GM19467 (cell line): ENCODE measurements around the gene DHX35.
"Not testable (repeated sequence)": the region's sequence is repeated elsewhere in the genome, so short reads cannot be mapped to it uniquely, and the experiment has no call there.

ENCODE experiments used
- ATAC-seq: cut with Tn5 transposase; IDR thresholded peaks from one replicate; pipeline ENCODE4 v1.9.1; 2021; ENCODE audit warnings: mild to moderate bottlenecking, moderate library complexity; ENCODE audit not compliant: unreplicated experiment

DHX35 gene

GRCh38 chr20:38975539-38976120 lies 13.5 kb downstream of the DHX35 start:
- ATAC-seq: no peak

GRCh38 chr20:38979434-38979833 lies 17.3 kb downstream of the DHX35 start:
- no peak for ATAC-seq

GRCh38 chr20:38979842-38980241 lies 17.7 kb downstream of the DHX35 start:
- ATAC-seq: no peak

GRCh38 chr20:38982291-38982690 lies 20.1 kb downstream of the DHX35 start:
- no peak for ATAC-seq

GRCh38 chr20:38985060-38985459 lies 22.9 kb downstream of the DHX35 start:
- ATAC-seq: no peak

GRCh38 chr20:38985603-38986170 lies 23.5 kb downstream of the DHX35 start:
- ATAC-seq: no peak

GRCh38 chr20:38986663-38987062 lies 24.5 kb downstream of the DHX35 start:
- no peak for ATAC-seq

GRCh38 chr20:38987777-38988176 lies 25.6 kb downstream of the DHX35 start:
- no peak for ATAC-seq

GRCh38 chr20:38990728-38991127 lies 28.6 kb downstream of the DHX35 start:
- no peak for ATAC-seq

- no peak for ATAC-seq
These were observed 29.9 kb downstream of the DHX35 start for GRCh38 chr20:38991814-38992704.

- no peak for ATAC-seq
These were observed 33.4 kb downstream of the DHX35 start for GRCh38 chr20:38995536-38996044.

- not testable (repeated sequence) for ATAC-seq
These were observed 34.7 kb downstream of the DHX35 start for GRCh38 chr20:38996866-38997265.

GRCh38 chr20:38997622-38998021 lies 35.5 kb downstream of the DHX35 start:
- no peak for ATAC-seq

- no peak for ATAC-seq
These were observed 37.1 kb downstream of the DHX35 start for GRCh38 chr20:38999217-38999616.

GRCh38 chr20:38999965-39000910 lies 38.1 kb downstream of the DHX35 start:
- ATAC-seq: no peak

GRCh38 chr20:39004508-39004907 lies 42.4 kb downstream of the DHX35 start:
- ATAC-seq: no peak

GRCh38 chr20:39009348-39009747 lies 47.2 kb downstream of the DHX35 start:
- no peak for ATAC-seq

GRCh38 chr20:39010496-39010895 lies 48.4 kb downstream of the DHX35 start:
- ATAC-seq: no peak

GRCh38 chr20:39013662-39014109 lies 51.5 kb downstream of the DHX35 start:
- ATAC-seq: no peak

GRCh38 chr20:39016041-39016440 lies 53.9 kb downstream of the DHX35 start:
- ATAC-seq: no peak

- ATAC-seq: no peak
These were observed 54.4 kb downstream of the DHX35 start for GRCh38 chr20:39016506-39016905.
